Activated T-cell treated with anti-CD3 and anti-CD28 coated beads for 4 hours (primary cell): ENCODE data around the gene XRCC4.
"Not testable (repeated sequence)": the region's sequence is repeated elsewhere in the genome, so short reads cannot be mapped to it uniquely, and the experiment has no call there.

ENCODE experiments used
- DNase-seq: peaks from one replicate; pipeline ENCODE4 v3.0.0-alpha.2; 2020

The XRCC4 gene

GRCh38 chr5:83197326-83197967 is 120.1 kb downstream of the XRCC4 start:
- DNase-seq, result no peak

GRCh38 chr5:83199126-83199525 is 121.8 kb downstream of the XRCC4 start:
- no peak for DNase-seq

- no peak for DNase-seq
Observed at GRCh38 chr5:83204651-83205050, 127.3 kb downstream of the XRCC4 start.

- no peak for DNase-seq
Observed at GRCh38 chr5:83209963-83210362, 132.6 kb downstream of the XRCC4 start.

GRCh38 chr5:83219077-83219476 is 141.7 kb downstream of the XRCC4 start:
- DNase-seq, result no peak

- no peak for DNase-seq
Observed at GRCh38 chr5:83219495-83219894, 142.1 kb downstream of the XRCC4 start.

GRCh38 chr5:83220331-83220730 is 143.0 kb downstream of the XRCC4 start:
- DNase-seq, result no peak

- no peak for DNase-seq
Observed at GRCh38 chr5:83222906-83223305, 145.6 kb downstream of the XRCC4 start.

GRCh38 chr5:83227611-83228010 is 150.3 kb downstream of the XRCC4 start:
- DNase-seq, result no peak

- DNase-seq, result no peak
Observed at GRCh38 chr5:83230511-83230910, 153.2 kb downstream of the XRCC4 start.

- no peak for DNase-seq
Observed at GRCh38 chr5:83244516-83244915, 167.2 kb downstream of the XRCC4 start.

- no peak for DNase-seq
Observed at GRCh38 chr5:83245037-83245436, 167.7 kb downstream of the XRCC4 start.

- no peak for DNase-seq
Observed at GRCh38 chr5:83246071-83246470, 168.7 kb downstream of the XRCC4 start.

- DNase-seq, result no peak
Observed at GRCh38 chr5:83249156-83249555, 171.8 kb downstream of the XRCC4 start.

GRCh38 chr5:83251849-83252248 is 174.5 kb downstream of the XRCC4 start:
- DNase-seq, result no peak

- DNase-seq, result no peak
Observed at GRCh38 chr5:83253720-83254119, 176.4 kb downstream of the XRCC4 start.

- no peak for DNase-seq
Observed at GRCh38 chr5:83255268-83255667, 177.9 kb downstream of the XRCC4 start.

GRCh38 chr5:83256091-83256780 is 178.9 kb downstream of the XRCC4 start:
- DNase-seq, result no peak

GRCh38 chr5:83257684-83258083 is 180.3 kb downstream of the XRCC4 start:
- not testable (repeated sequence) for DNase-seq

- DNase-seq, result no peak
Observed at GRCh38 chr5:83265318-83265717, 188.0 kb downstream of the XRCC4 start.

- DNase-seq, result no peak
Observed at GRCh38 chr5:83270311-83270710, 193.0 kb downstream of the XRCC4 start.

- DNase-seq, result no peak
Observed at GRCh38 chr5:83277154-83277553, 199.8 kb downstream of the XRCC4 start.

- no peak for DNase-seq
Observed at GRCh38 chr5:83277953-83278352, 200.6 kb downstream of the XRCC4 start.

- no peak for DNase-seq
Observed at GRCh38 chr5:83281176-83281575, 203.8 kb downstream of the XRCC4 start.

GRCh38 chr5:83281658-83282057 is 204.3 kb downstream of the XRCC4 start:
- DNase-seq, result no peak
